Stimulated activated CD4-positive, alpha-beta T cell treated with anti-CD3 and anti-CD28 coated beads, Interleukin-12 subunit alpha, Interleukin-12 subunit beta, amount 100 ng/mL, for 4 hours (primary cell): ENCODE data around the gene PLEKHA1.

Source experiments
- DNase-seq: peaks from one replicate; pipeline ENCODE4 v3.0.0-alpha.2; 2020

PLEKHA1 gene

GRCh38 chr10:122374237-122374858, at the start of gene PLEKHA1:
Gene PLEKHA1 (plus strand): TSS chr10:122374708. CDS start chr10:122393201, 18,493 bp downstream.
- peak; percentile 91 for DNase-seq

- DNase-seq = no peak
Measured at GRCh38 chr10:122325235-122325634, 49.3 kb upstream of the PLEKHA1 start.

- no peak for DNase-seq
Measured at GRCh38 chr10:122326385-122326784, 48.1 kb upstream of the PLEKHA1 start.

- DNase-seq = no peak
Measured at GRCh38 chr10:122326806-122327205, 47.7 kb upstream of the PLEKHA1 start.

- no peak for DNase-seq
Measured at GRCh38 chr10:122327237-122328206, 47.0 kb upstream of the PLEKHA1 start.

GRCh38 chr10:122328676-122329075, 45.8 kb upstream of the PLEKHA1 start:
- DNase-seq = no peak

- DNase-seq = no peak
Measured at GRCh38 chr10:122329416-122329815, 45.1 kb upstream of the PLEKHA1 start.

GRCh38 chr10:122331100-122331499, 43.4 kb upstream of the PLEKHA1 start:
- no peak for DNase-seq

GRCh38 chr10:122331615-122332446, 42.7 kb upstream of the PLEKHA1 start:
- DNase-seq = no peak

GRCh38 chr10:122333037-122333436, 41.5 kb upstream of the PLEKHA1 start:
- DNase-seq = no peak

- DNase-seq = no peak
Measured at GRCh38 chr10:122336332-122336731, 38.2 kb upstream of the PLEKHA1 start.

GRCh38 chr10:122336961-122337360, 37.5 kb upstream of the PLEKHA1 start:
- DNase-seq = no peak

- no peak for DNase-seq
Measured at GRCh38 chr10:122338609-122339441, 35.7 kb upstream of the PLEKHA1 start.

- DNase-seq = no peak
Measured at GRCh38 chr10:122341141-122341810, 33.2 kb upstream of the PLEKHA1 start.

GRCh38 chr10:122342293-122343134, 32.0 kb upstream of the PLEKHA1 start:
- peak; percentile 25 for DNase-seq

GRCh38 chr10:122343135-122343800, 31.2 kb upstream of the PLEKHA1 start:
- no peak for DNase-seq

GRCh38 chr10:122343936-122344335, 30.6 kb upstream of the PLEKHA1 start:
- DNase-seq = no peak

- DNase-seq = no peak
Measured at GRCh38 chr10:122344741-122345258, 29.7 kb upstream of the PLEKHA1 start.

- no peak for DNase-seq
Measured at GRCh38 chr10:122346326-122346950, 28.1 kb upstream of the PLEKHA1 start.
